Mesothelial cell of epicardium (in vitro differentiated cells): ENCODE data around the gene ADI1. TPM values are rescaled to one million over a fixed set of nuclear protein-coding genes. Genes with fewer than 3 reads are reported as not detected.

Experiments
- DNase-seq, 2 experiments: peaks; one replicate each; pipeline ENCODE4 v3.0.0; 2021; ENCODE audit warnings: low spot score in 2 of 2; ENCODE audit not compliant: unreplicated experiment in 2 of 2
- H3K27ac Mint-ChIP-seq: 2 replicates; pipeline ENCODE4 v1.8.0; 2021; ENCODE audit warnings: mixed read lengths
- H3K27me3 Mint-ChIP-seq: 2 replicates; pipeline ENCODE4 v1.8.0; 2021; ENCODE audit warnings: low read depth, mixed read lengths
- H3K36me3 Mint-ChIP-seq: 2 replicates; pipeline ENCODE4 v1.8.0; 2021; ENCODE audit warnings: mixed read lengths
- H3K4me1 Mint-ChIP-seq: 2 replicates; pipeline ENCODE4 v1.8.0; 2021; ENCODE audit warnings: mixed read lengths
- H3K4me3 Mint-ChIP-seq: 2 replicates; pipeline ENCODE4 v1.8.0; 2021; ENCODE audit warnings: mild to moderate bottlenecking, moderate library complexity, mixed read lengths
- H3K9me3 Mint-ChIP-seq: 2 replicates; pipeline ENCODE4 v1.8.0; 2021; ENCODE audit warnings: mixed read lengths
- CTCF ChIP-seq: fragments of 200-600 bp; sonication (generic); IDR thresholded peaks from one replicate; pipeline ENCODE4 v1.5.0; 2021; ENCODE audit warnings: antibody characterized with exemption; ENCODE audit not compliant: unreplicated experiment
- total RNA-seq: library from RNA; stranded (reverse); gene quantifications from 3 replicates; pipeline ENCODE4 v1.2.1, GENCODE V29; 2021

ADI1 gene
- total RNA-seq, 1 donor from 2014 or later: 16.6 TPM

GRCh38 chr2:3542107-3542506, 22.8 kb upstream of the ADI1 start:
- no peaks in the 10 kb centered on the region for H3K27me3 Mint-ChIP-seq
- DNase-seq: no peak
- no peak overlapping the region for H3K4me3 Mint-ChIP-seq
- TF ChIP-seq CTCF: no peak
- no peaks in the 10 kb centered on the region for H3K4me1 Mint-ChIP-seq
- peaks cover 35% of the 10 kb centered on the region for H3K36me3 Mint-ChIP-seq
- H3K27ac Mint-ChIP-seq: no peak overlapping the region
- H3K9me3 Mint-ChIP-seq: no peaks in the 10 kb centered on the region

- no peaks in the 10 kb centered on the region for H3K9me3 Mint-ChIP-seq
- no peak overlapping the region for H3K4me3 Mint-ChIP-seq
- peaks cover 18% of the 10 kb centered on the region for H3K4me1 Mint-ChIP-seq
- peaks cover 28% of the 10 kb centered on the region for H3K36me3 Mint-ChIP-seq
- TF ChIP-seq CTCF: no peak
- no peaks in the 10 kb centered on the region for H3K27me3 Mint-ChIP-seq
- no peak for DNase-seq
- no peak overlapping the region for H3K27ac Mint-ChIP-seq
These were observed 20.5 kb upstream of the ADI1 start for GRCh38 chr2:3539836-3540235.

- peak in 1 of 2 experiments; percentile 56 for DNase-seq
- peak overlapping the region; percentile 81 for H3K4me3 Mint-ChIP-seq
- TF ChIP-seq CTCF: peak; percentile 28
- H3K36me3 Mint-ChIP-seq: peaks cover 11% of the 10 kb centered on the region
- no peaks in the 10 kb centered on the region for H3K27me3 Mint-ChIP-seq
- H3K9me3 Mint-ChIP-seq: no peaks in the 10 kb centered on the region
- H3K4me1 Mint-ChIP-seq: peaks cover 19% of the 10 kb centered on the region
- peak overlapping the region; percentile 100 for H3K27ac Mint-ChIP-seq
These were observed 17.6 kb upstream of the ADI1 start for GRCh38 chr2:3536682-3537632.

GRCh38 chr2:3535794-3536681, 16.7 kb upstream of the ADI1 start:
- Mint-ChIP-seq H3K9me3 (no peaks in the 10 kb centered on the region), H3K36me3 (peaks cover 8% of the 10 kb centered on the region), H3K27ac (peak overlapping the region; percentile 100), H3K4me3 (peak overlapping the region; percentile 81), H3K27me3 (no peaks in the 10 kb centered on the region), H3K4me1 (peaks cover 19% of the 10 kb centered on the region)
- DNase-seq: peak; percentile 43 to 75
- no peak for TF ChIP-seq CTCF

GRCh38 chr2:3535467-3535793, 16.1 kb upstream of the ADI1 start:
- H3K4me1 Mint-ChIP-seq: peaks cover 19% of the 10 kb centered on the region
- H3K4me3 Mint-ChIP-seq: peak overlapping the region; percentile 81
- no peaks in the 10 kb centered on the region for H3K27me3 Mint-ChIP-seq
- peaks cover 6% of the 10 kb centered on the region for H3K36me3 Mint-ChIP-seq
- no peaks in the 10 kb centered on the region for H3K9me3 Mint-ChIP-seq
- no peak for TF ChIP-seq CTCF
- no peak for DNase-seq
- H3K27ac Mint-ChIP-seq: peak overlapping the region; percentile 100
